Hepatocyte (in vitro differentiated cells): ENCODE results near the gene GRID2. TPM values are rescaled to one million over a fixed set of nuclear protein-coding genes. Genes with fewer than 3 reads are reported as not detected.
A peak's percentile ranks its signal among the peaks of the same experiment; 100 is the strongest.

Experiments used
- DNase-seq: peaks from one replicate; pipeline ENCODE4 v3.0.0-alpha.2; 2016; ENCODE audit warnings: low spot score
- H2AFZ ChIP-seq: fragments of 200-600 bp; sonication (generic); 2 replicates; pipeline ENCODE4 v1.6.0; 2016; ENCODE audit warnings: antibody characterized with exemption, mild to moderate bottlenecking
- H3K27ac ChIP-seq: fragments of 200-600 bp; sonication (generic); 2 replicates; pipeline ENCODE4 v1.5.1; 2016; ENCODE audit warnings: mild to moderate bottlenecking
- H3K27me3 ChIP-seq: fragments of 200-600 bp; sonication (generic); 2 replicates; pipeline ENCODE4 v1.6.1; 2016
- H3K36me3 ChIP-seq: fragments of 200-600 bp; sonication (generic); replicated peaks from 2 replicates; pipeline ENCODE4 v1.5.1; 2016; ENCODE audit warnings: low read depth; ENCODE audit not compliant: insufficient read depth
- H3K4me1 ChIP-seq: fragments of 200-600 bp; sonication (generic); 2 replicates; pipeline ENCODE4 v1.5.1; 2016; ENCODE audit warnings: mild to moderate bottlenecking, moderate library complexity; ENCODE audit not compliant: insufficient read depth
- H3K4me2 ChIP-seq: fragments of 200-600 bp; sonication (generic); 2 replicates; pipeline ENCODE4 v1.6.0; 2016
- H3K4me3 ChIP-seq: fragments of 200-600 bp; sonication (generic); 2 replicates; pipeline ENCODE4 v1.5.1; 2016; ENCODE audit warnings: mild to moderate bottlenecking
- H3K79me2 ChIP-seq: fragments of 200-600 bp; sonication (generic); 2 replicates; pipeline ENCODE4 v1.6.0; 2017; ENCODE audit warnings: mild to moderate bottlenecking
- H3K9me2 ChIP-seq: fragments of 200-600 bp; sonication (generic); replicated peaks from 2 replicates; pipeline ENCODE4 v1.6.0; 2017; ENCODE audit warnings: mild to moderate bottlenecking; ENCODE audit not compliant: insufficient read depth
- H3K9me3 ChIP-seq: fragments of 200-600 bp; sonication (generic); 2 replicates; pipeline ENCODE4 v1.5.1; 2016; ENCODE audit warnings: low read depth, mild to moderate bottlenecking
- H4K20me1 ChIP-seq: fragments of 200-600 bp; sonication (generic); 2 replicates; pipeline ENCODE4 v1.6.0; 2016; ENCODE audit warnings: mild to moderate bottlenecking; ENCODE audit not compliant: insufficient read depth, poor library complexity, severe bottlenecking
- EZH2 ChIP-seq: fragments of 200-600 bp; sonication (generic); IDR thresholded peaks from 2 replicates; pipeline ENCODE4 v1.6.1; 2016; ENCODE audit warnings: antibody characterized with exemption, mild to moderate bottlenecking, borderline replicate concordance
- EZH2phosphoT487 ChIP-seq: fragments of 200-600 bp; sonication (generic); IDR thresholded peaks from one replicate; pipeline ENCODE4 v1.6.1; 2018; ENCODE audit warnings: antibody characterized with exemption, mild to moderate bottlenecking, low read depth, moderate library complexity; ENCODE audit not compliant: unreplicated experiment, severe bottlenecking
- WGBS: methylation state at CpG from one replicate; pipeline ENCODE4 v1.1.6; 2016; ENCODE audit warnings: low lambda C conversion rate; ENCODE audit errors: missing lambda C conversion rate; 5-methylcytosine and 5-hydroxymethylcytosine counted together
- polyA plus RNA-seq: library from polyadenylated mRNA; unstranded; fragments of >200 nt; fragmentation: Nextera tagmentation; extraction: Ambion mirVana; gene quantifications from 2 replicates; pipeline ENCODE4 v1.2.1, GENCODE V29; 2016
- total RNA-seq: library from RNA; depleted of rRNA; stranded (reverse); fragments of >200 nt; gene quantifications from 2 replicates; pipeline ENCODE4 v1.2.3, GENCODE V29; 2014
- TF ChIP-seq, protein P1 (sequence below): fragments of 200-600 bp; sonication (generic); IDR thresholded peaks from 2 replicates; pipeline ENCODE4 v1.5.1; 2016; ENCODE audit warnings: antibody characterized with exemption, mild to moderate bottlenecking; ENCODE audit not compliant: poor library complexity

GRID2 gene
- total and polyA plus RNA-seq, 2 experiments from 2014 or later: 0.53 to 3.5 TPM

DNA sequence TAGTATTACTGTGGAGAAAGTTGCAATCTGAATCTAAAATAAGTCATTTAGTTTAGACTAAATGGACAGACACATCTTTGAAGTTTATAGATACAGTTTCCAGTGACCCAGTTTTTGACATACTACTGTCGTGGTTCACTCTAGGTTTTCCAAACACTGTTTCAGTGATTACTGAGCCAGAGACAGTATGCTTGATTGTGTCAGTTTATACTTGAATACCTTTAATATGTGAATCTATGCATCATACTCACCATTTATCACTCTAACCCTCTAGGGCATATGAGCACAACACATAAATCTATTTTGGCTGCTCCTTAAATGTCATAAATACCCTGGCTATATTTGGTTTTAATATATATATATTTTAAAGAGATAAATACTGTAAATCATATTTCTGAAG, 173.5 kb downstream of the GRID2 start:
- TF ChIP-seq EZH2phosphoT487: no peak
- TF ChIP-seq EZH2: no peak
- TF ChIP-seq, protein P1, sequence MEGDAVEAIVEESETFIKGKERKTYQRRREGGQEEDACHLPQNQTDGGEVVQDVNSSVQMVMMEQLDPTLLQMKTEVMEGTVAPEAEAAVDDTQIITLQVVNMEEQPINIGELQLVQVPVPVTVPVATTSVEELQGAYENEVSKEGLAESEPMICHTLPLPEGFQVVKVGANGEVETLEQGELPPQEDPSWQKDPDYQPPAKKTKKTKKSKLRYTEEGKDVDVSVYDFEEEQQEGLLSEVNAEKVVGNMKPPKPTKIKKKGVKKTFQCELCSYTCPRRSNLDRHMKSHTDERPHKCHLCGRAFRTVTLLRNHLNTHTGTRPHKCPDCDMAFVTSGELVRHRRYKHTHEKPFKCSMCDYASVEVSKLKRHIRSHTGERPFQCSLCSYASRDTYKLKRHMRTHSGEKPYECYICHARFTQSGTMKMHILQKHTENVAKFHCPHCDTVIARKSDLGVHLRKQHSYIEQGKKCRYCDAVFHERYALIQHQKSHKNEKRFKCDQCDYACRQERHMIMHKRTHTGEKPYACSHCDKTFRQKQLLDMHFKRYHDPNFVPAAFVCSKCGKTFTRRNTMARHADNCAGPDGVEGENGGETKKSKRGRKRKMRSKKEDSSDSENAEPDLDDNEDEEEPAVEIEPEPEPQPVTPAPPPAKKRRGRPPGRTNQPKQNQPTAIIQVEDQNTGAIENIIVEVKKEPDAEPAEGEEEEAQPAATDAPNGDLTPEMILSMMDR: no peak
- Histone ChIP-seq H3K4me3 (no peak overlapping the region), H3K9me3 (no peaks in the 10 kb centered on the region), H3K79me2 (no peaks in the 10 kb centered on the region), H3K4me1 (no peaks in the 10 kb centered on the region), H3K27ac (no peak overlapping the region), H3K9me2 (no peaks in the 10 kb centered on the region), H3K36me3 (no peaks in the 10 kb centered on the region), H4K20me1 (no peaks in the 10 kb centered on the region), H3K4me2 (no peak overlapping the region), H2AFZ (no peak overlapping the region), H3K27me3 (no peaks in the 10 kb centered on the region)
- no peak for DNase-seq
- WGBS: 88% methylated on average over 1 of the region's 1 CpG

DNA sequence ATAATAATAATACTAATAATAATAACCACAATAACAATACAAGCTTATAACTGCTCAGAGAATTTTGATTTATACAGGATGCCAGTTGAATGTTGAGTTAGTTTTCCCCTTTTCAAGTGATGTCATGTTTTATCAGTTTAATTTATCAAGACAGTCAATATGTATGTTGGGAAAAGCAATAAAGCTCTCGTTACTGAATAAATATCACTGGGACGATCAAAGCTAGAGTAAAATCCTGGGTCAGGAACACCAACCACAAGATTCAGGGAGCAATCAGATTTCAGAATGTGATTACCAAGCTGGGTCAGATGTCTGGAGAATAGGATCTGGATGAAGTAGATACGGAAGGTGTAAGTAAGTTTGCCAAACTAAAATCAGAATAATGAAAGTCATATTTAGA, 179.6 kb downstream of the GRID2 start:
- 52% methylated on average over 3 of the region's 3 CpGs for WGBS
- H3K4me2 ChIP-seq: peak overlapping the region; percentile 25
- no peaks in the 10 kb centered on the region for H3K36me3 ChIP-seq
- H3K79me2 ChIP-seq: no peaks in the 10 kb centered on the region
- DNase-seq: no peak
- no peak overlapping the region for H3K4me3 ChIP-seq
- H3K27me3 ChIP-seq: no peaks in the 10 kb centered on the region
- H3K4me1 ChIP-seq: no peaks in the 10 kb centered on the region
- TF ChIP-seq EZH2phosphoT487 (no peak), EZH2 (no peak)
- TF ChIP-seq, protein P1: no peak
- no peaks in the 10 kb centered on the region for H3K9me3 ChIP-seq
- no peaks in the 10 kb centered on the region for H4K20me1 ChIP-seq
- H2AFZ ChIP-seq: no peak overlapping the region
- no peaks in the 10 kb centered on the region for H3K9me2 ChIP-seq
- H3K27ac ChIP-seq: peak overlapping the region; percentile 49

DNA sequence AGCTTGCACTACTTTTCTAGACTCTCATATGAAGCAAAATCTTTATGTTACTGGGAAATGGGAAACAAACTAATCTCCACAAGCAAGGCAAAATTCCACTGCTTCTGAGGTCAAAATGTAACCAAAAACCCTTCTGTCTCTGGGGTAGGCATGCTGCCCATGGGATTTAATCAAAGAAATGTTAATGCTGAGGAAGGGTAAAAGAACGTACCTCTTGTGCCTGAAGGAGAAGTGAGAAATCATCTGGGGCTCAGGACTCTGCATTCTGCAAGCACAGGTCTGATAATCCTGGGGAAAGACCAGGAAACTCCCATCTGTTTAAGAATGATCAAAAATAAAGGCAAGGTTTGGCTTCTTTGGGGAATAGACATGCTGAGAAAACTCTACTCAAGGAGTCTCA, 184.7 kb downstream of the GRID2 start:
- Histone ChIP-seq H3K27ac (no peak overlapping the region), H4K20me1 (no peaks in the 10 kb centered on the region), H2AFZ (no peak overlapping the region), H3K27me3 (no peaks in the 10 kb centered on the region), H3K36me3 (no peaks in the 10 kb centered on the region), H3K79me2 (no peaks in the 10 kb centered on the region), H3K4me1 (no peaks in the 10 kb centered on the region), H3K4me3 (no peak overlapping the region), H3K9me3 (no peaks in the 10 kb centered on the region), H3K9me2 (no peaks in the 10 kb centered on the region), H3K4me2 (no peak overlapping the region)
- 39% methylated on average over 1 of the region's 1 CpG for whole genome bisulfite sequencing
- TF ChIP-seq EZH2: no peak
- TF ChIP-seq, protein P1: no peak
- no peak for TF ChIP-seq EZH2phosphoT487
- DNase-seq: no peak

DNA sequence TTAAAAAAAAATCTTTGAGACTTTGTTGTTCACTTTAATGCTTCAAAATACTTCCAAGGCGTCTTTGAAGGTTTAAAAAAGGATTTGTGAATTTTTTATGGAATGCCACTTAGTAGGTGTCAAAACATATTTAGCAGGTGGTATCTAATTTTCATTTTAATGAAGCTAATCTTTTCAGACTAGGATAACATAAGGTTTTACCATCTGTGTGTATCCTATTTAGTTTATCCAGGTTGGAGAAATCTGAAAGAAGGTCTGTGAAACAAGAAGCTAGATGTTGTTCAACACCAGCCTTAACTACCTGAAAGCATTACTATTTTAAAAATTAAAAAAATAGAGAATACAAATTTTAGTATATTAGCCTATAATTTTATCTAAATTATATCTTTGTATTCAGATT, 193.4 kb downstream of the GRID2 start:
- no peak overlapping the region for H3K4me3 ChIP-seq
- no peaks in the 10 kb centered on the region for H3K9me2 ChIP-seq
- H3K27ac ChIP-seq: no peak overlapping the region
- H3K9me3 ChIP-seq: no peaks in the 10 kb centered on the region
- H2AFZ ChIP-seq: no peak overlapping the region
- H4K20me1 ChIP-seq: no peaks in the 10 kb centered on the region
- H3K4me1 ChIP-seq: no peaks in the 10 kb centered on the region
- TF ChIP-seq EZH2phosphoT487 (no peak), EZH2 (no peak)
- TF ChIP-seq, protein P1: no peak
- H3K36me3 ChIP-seq: no peaks in the 10 kb centered on the region
- no peaks in the 10 kb centered on the region for H3K27me3 ChIP-seq
- WGBS: 55% methylated on average over 1 of the region's 1 CpG
- no peak overlapping the region for H3K4me2 ChIP-seq
- no peak for DNase-seq
- no peaks in the 10 kb centered on the region for H3K79me2 ChIP-seq
